H1 (cell line): Measurements from ENCODE around the gene LGALSL. TPM values are rescaled to one million over a fixed set of nuclear protein-coding genes. Genes with fewer than 3 reads are reported as not detected.

Source experiments
- CTCF ChIA-PET: fragments of 300-600 bp; sonication (Branson Sonifier 250); formaldehyde crosslinking; loops from one replicate; lab custom pipeline; 2021; ENCODE audit not compliant: partially characterized antibody; lab: Charles Lee
- POLR2A ChIA-PET: fragments of 300-600 bp; sonication (Branson Sonifier 250); formaldehyde crosslinking; loops from one replicate; lab custom pipeline; 2021; ENCODE audit warnings: inconsistent platforms; ENCODE audit not compliant: partially characterized antibody; lab: Charles Lee
- DNase-seq, 2 experiments: peaks; one replicate each; pipeline versions ENCODE4 v3.0.0 to v3.0.0-alpha.2; 2010 to 2022; ENCODE audit warnings: low spot score in 2 of 2, low read depth in 1 of 2, mixed read lengths in 1 of 2
- FAIRE-seq: peaks from 2 replicates; lab custom pipeline; 2011; peaks lifted over from hg19 to GRCh38; lab: Jason Lieb, UNC
- H2AFZ ChIP-seq: 2 replicates; pipeline ENCODE4 v1.8.1; 2012; ENCODE audit warnings: low read length, inconsistent platforms
- H2AK5ac ChIP-seq: 2 replicates; pipeline ENCODE4 v1.6.1; 2013; ENCODE audit warnings: low read depth, low read length
- H2BK120ac ChIP-seq: replicated peaks from 2 replicates; pipeline ENCODE3; 2013; ENCODE audit warnings: low read depth, low read length, inconsistent platforms
- H2BK12ac ChIP-seq: 2 replicates; pipeline ENCODE4 v1.6.1; 2013; ENCODE audit warnings: low read depth, low read length
- H2BK15ac ChIP-seq: 2 replicates; pipeline ENCODE4 v1.6.1; 2013; ENCODE audit warnings: low read length
- H2BK20ac ChIP-seq: 2 replicates; pipeline ENCODE4 v1.6.1; 2013; ENCODE audit warnings: low read length
- H2BK5ac ChIP-seq: 2 replicates; pipeline ENCODE4 v1.6.1; 2013; ENCODE audit warnings: low read depth, low read length
- H3K14ac ChIP-seq: 2 replicates; pipeline ENCODE4 v1.6.1; 2013; ENCODE audit warnings: inconsistent platforms; ENCODE audit not compliant: insufficient read length
- H3K18ac ChIP-seq: 2 replicates; pipeline ENCODE4 v1.6.1; 2013; ENCODE audit warnings: low read length; ENCODE audit errors: extremely low read depth
- H3K23ac ChIP-seq: 2 replicates; pipeline ENCODE4 v1.6.1; 2013; ENCODE audit warnings: inconsistent platforms; ENCODE audit not compliant: insufficient read length
- H3K23me2 ChIP-seq: 2 replicates; pipeline ENCODE4 v1.6.1; 2013; ENCODE audit warnings: low read depth, low read length
- H3K27ac ChIP-seq: 2 replicates; pipeline ENCODE4 v1.6.1; 2011; ENCODE audit warnings: low read depth, low read length, inconsistent platforms
- H3K27me3 ChIP-seq, 4 experiments: replicated peaks in 1 of 4; 1 replicate in 1 of 4; 2 replicates in 3 of 4; pipeline versions ENCODE4 v1.6.1 to v1.8.1; 2011 to 2013; ENCODE audit warnings: low read length in 3 of 4, mild to moderate bottlenecking in 3 of 4, inconsistent platforms in 2 of 4, mixed read lengths in 2 of 4, moderate library complexity in 1 of 4; ENCODE audit not compliant: control insufficient read depth in 3 of 4, insufficient read depth in 3 of 4; ENCODE audit errors: extremely low read depth in 1 of 4
- H3K36me3 ChIP-seq, 4 experiments: 2 replicates each; pipeline versions ENCODE4 v1.6.1 to v1.8.1; 2011 to 2013; ENCODE audit warnings: mild to moderate bottlenecking in 4 of 4, low read length in 3 of 4, moderate library complexity in 2 of 4, control low read depth in 1 of 4, inconsistent platforms in 1 of 4; ENCODE audit not compliant: insufficient read depth in 4 of 4, control insufficient read depth in 2 of 4
- H3K4ac ChIP-seq: replicated peaks from 2 replicates; pipeline ENCODE3; 2013; ENCODE audit warnings: low read length, low read depth, mixed read lengths, inconsistent platforms; ENCODE audit not compliant: insufficient read length
- H3K4me1 ChIP-seq, 4 experiments: replicated peaks in 1 of 4; 1 replicate in 1 of 4; 2 replicates in 3 of 4; pipeline versions ENCODE4 v1.6.1 to v1.8.1; 2011 to 2013; ENCODE audit warnings: low read length in 3 of 4, inconsistent platforms in 2 of 4, mixed read lengths in 1 of 4; ENCODE audit not compliant: insufficient read depth in 4 of 4, control insufficient read depth in 3 of 4
- H3K4me2 ChIP-seq, 2 experiments: 2 replicates each; pipeline versions ENCODE4 v1.6.1 to v1.8.1; 2011 to 2013; ENCODE audit warnings: low read depth in 2 of 2, low read length in 2 of 2, control low read depth in 1 of 2, inconsistent platforms in 1 of 2, mild to moderate bottlenecking in 1 of 2; ENCODE audit not compliant: insufficient read depth in 1 of 2
- H3K4me3 ChIP-seq, 4 experiments: fragments of 200-600, 300-600 bp in 1 of 4; sonication (generic), shearing (Covaris generic), sonication (Bioruptor Twin) in 1 of 4; 2 replicates each; pipeline versions ENCODE4 v1.5.1 to v1.8.1; 2011 to 2016; ENCODE audit warnings: low read length in 4 of 4, low read depth in 3 of 4, control low read depth in 2 of 4, inconsistent platforms in 2 of 4, mild to moderate bottlenecking in 2 of 4, mixed read lengths in 1 of 4, moderate library complexity in 1 of 4; ENCODE audit not compliant: insufficient read depth in 2 of 4; ENCODE audit errors: extremely low read depth in 1 of 4
- H3K56ac ChIP-seq: replicated peaks from 2 replicates; pipeline ENCODE3; 2013; ENCODE audit warnings: low read depth, mild to moderate bottlenecking, mixed read lengths, low read length, inconsistent platforms; ENCODE audit not compliant: insufficient read length
- H3K79me1 ChIP-seq: 2 replicates; pipeline ENCODE4 v1.6.1; 2013; ENCODE audit warnings: low read depth, low read length, control low read depth
- H3K79me2 ChIP-seq, 2 experiments: 2 replicates each; pipeline versions ENCODE4 v1.6.1 to v1.8.1; 2012 to 2013; ENCODE audit warnings: low read length in 2 of 2, mild to moderate bottlenecking in 2 of 2, inconsistent platforms in 1 of 2; ENCODE audit not compliant: insufficient read depth in 2 of 2, control insufficient read depth in 1 of 2
- H3K9ac ChIP-seq, 4 experiments: replicated peaks in 1 of 4; 1 replicate in 1 of 4; 2 replicates in 3 of 4; pipeline versions ENCODE4 v1.6.1 to v1.8.1; 2011 to 2013; ENCODE audit warnings: low read depth in 3 of 4, low read length in 3 of 4, control low read depth in 2 of 4, mild to moderate bottlenecking in 2 of 4, moderate library complexity in 2 of 4, inconsistent platforms in 1 of 4; ENCODE audit errors: extremely low read depth in 1 of 4
- H3K9me3 ChIP-seq, 2 experiments: 2 replicates each; pipeline versions ENCODE4 v1.6.1 to v1.8.1; 2012 to 2013; ENCODE audit warnings: mild to moderate bottlenecking in 2 of 2, moderate library complexity in 2 of 2, control low read depth in 1 of 2, inconsistent platforms in 1 of 2, low read depth in 1 of 2, low read length in 1 of 2, mixed read lengths in 1 of 2; ENCODE audit not compliant: insufficient read depth in 2 of 2
- H4K20me1 ChIP-seq, 2 experiments: replicated peaks in 1 of 2; 2 replicates each; pipeline versions ENCODE3 to v1.8.1; 2011 to 2013; ENCODE audit warnings: inconsistent platforms in 2 of 2, low read length in 2 of 2, mild to moderate bottlenecking in 1 of 2; ENCODE audit not compliant: insufficient read depth in 2 of 2, control insufficient read depth in 1 of 2
- H4K5ac ChIP-seq: 2 replicates; pipeline ENCODE4 v1.6.1; 2013; ENCODE audit warnings: low read length, low read depth, mixed read lengths, inconsistent platforms; ENCODE audit not compliant: insufficient read length
- H4K8ac ChIP-seq: 2 replicates; pipeline ENCODE4 v1.8.0; 2013; ENCODE audit warnings: mild to moderate bottlenecking, moderate library complexity, low read length, inconsistent platforms; ENCODE audit not compliant: insufficient read depth; ENCODE audit errors: extremely low read depth
- H4K91ac ChIP-seq: replicated peaks from 2 replicates; pipeline ENCODE3; 2013; ENCODE audit warnings: low read length, mixed read lengths, inconsistent platforms; ENCODE audit not compliant: insufficient read length
- CTBP2 ChIP-seq: IDR thresholded peaks from 2 replicates; pipeline ENCODE4 v1.7.0; 2011; ENCODE audit warnings: borderline replicate concordance, mild to moderate bottlenecking, moderate library complexity, mixed read lengths, low read length; ENCODE audit not compliant: insufficient read depth, insufficient read length
- CTCF ChIP-seq, 3 experiments: IDR thresholded peaks; 1 replicate in 2 of 3; 2 replicates in 1 of 3; pipeline versions ENCODE4 v1.5.1 to v1.6.1; 2011; ENCODE audit warnings: low read length in 3 of 3, mild to moderate bottlenecking in 3 of 3, inconsistent platforms in 2 of 3, low read depth in 1 of 3, moderate library complexity in 1 of 3; ENCODE audit not compliant: insufficient read depth in 1 of 3; ENCODE audit errors: control extremely low read depth in 1 of 3
- GTF2F1 ChIP-seq: IDR thresholded peaks from 2 replicates; pipeline ENCODE4 v1.6.1; 2012; ENCODE audit warnings: low read depth, low read length, improper control_type of control experiment, borderline replicate concordance
- JUN ChIP-seq: IDR thresholded peaks from 2 replicates; pipeline ENCODE4 v1.6.1; 2011; ENCODE audit warnings: low read depth, mild to moderate bottlenecking, improper control_type of control experiment, low read length
- MAFK ChIP-seq: IDR thresholded peaks from 2 replicates; pipeline ENCODE4 v1.6.1; 2012; ENCODE audit warnings: low read depth, mild to moderate bottlenecking, improper control_type of control experiment, low read length
- POLR2AphosphoS5 ChIP-seq: IDR thresholded peaks from 2 replicates; pipeline ENCODE4 v1.6.1; 2011; ENCODE audit warnings: low read depth, low read length
- RAD21 ChIP-seq, 2 experiments: IDR thresholded peaks in 1 of 2; conservative IDR thresholded peaks in 1 of 2; 2 replicates each; pipeline ENCODE4 v1.6.1; 2011; ENCODE audit warnings: low read depth in 2 of 2, low read length in 2 of 2, improper control_type of control experiment in 1 of 2, inconsistent platforms in 1 of 2, mild to moderate bottlenecking in 1 of 2, moderate library complexity in 1 of 2
- polyA plus RNA-seq, 7 experiments: library from polyadenylated mRNA; depleted of rRNA in 3 of 7; stranded (reverse) in 5 of 7; unstranded in 2 of 7; fragments of >200 nt in 5 of 7; fragments of 200-250 nt in 2 of 7; gene quantifications; 1 replicate in 5 of 7; 2 replicates in 1 of 7; 4 replicates in 1 of 7; pipeline versions ENCODE4 v1.2.1 to v1.2.3, GENCODE V29; 2011 to 2013; ENCODE audit warnings: missing spikeins in 2 of 7, mixed read lengths in 2 of 7
- total RNA-seq: library from RNA; stranded (reverse); fragmentation: NEBNext Ultra II Directional; extraction: Animal tissue kit (Norgen Biotek cat#: 25700); gene quantifications from 2 replicates; pipeline ENCODE4 v1.2.1, GENCODE V29; 2021

The LGALSL gene
- total and polyA plus RNA-seq, 2 of the 8 experiments (the other 6 are each of a cell fraction or from before 2014, with no cell fraction given): 13.6 to 32.3 TPM

- H4K8ac ChIP-seq: no peak overlapping the region
- H2AK5ac ChIP-seq: no peak overlapping the region
- DNase-seq (no peak), FAIRE-seq (no peak)
- H2BK5ac ChIP-seq: no peak overlapping the region
- no peaks in the 10 kb centered on the region for H3K79me1 ChIP-seq
- H4K20me1 ChIP-seq: no peaks in the 10 kb centered on the region
- H3K23me2 ChIP-seq: peaks cover 3% of the 10 kb centered on the region; the same call in 1 of the 2 replicates
- no peaks in the 10 kb centered on the region for H3K79me2 ChIP-seq
- H3K9ac ChIP-seq: no peak overlapping the region
- H3K18ac ChIP-seq: no peak overlapping the region
- H3K4me3 ChIP-seq: no peak overlapping the region
- no peak overlapping the region for H3K56ac ChIP-seq
- H2BK120ac ChIP-seq: no peak overlapping the region
- no peak overlapping the region for H2BK12ac ChIP-seq
- CTCF ChIA-PET: interaction anchor here (0.6 to 3.5 kb wide), 14 partner anchors 11 to 1573 kb away, joined by 3 to 20 read pairs (median 3); no protein-coding TSS in a partner anchor
- no peak overlapping the region for H3K4me2 ChIP-seq
- no peaks in the 10 kb centered on the region for H3K9me3 ChIP-seq
- H3K27me3 ChIP-seq: no peaks in the 10 kb centered on the region
- POLR2A ChIA-PET: interaction anchor here (0.7 kb wide), 1 partner anchor 9 kb away, joined by 3 read pairs; no protein-coding TSS in a partner anchor
- no peak overlapping the region for H3K4ac ChIP-seq
- H2BK20ac ChIP-seq: no peak overlapping the region
- H4K5ac ChIP-seq: no peak overlapping the region
- no peak overlapping the region for H2BK15ac ChIP-seq
- H3K23ac ChIP-seq: no peak overlapping the region
- no peak overlapping the region for H2AFZ ChIP-seq
- peaks cover 5 to 37% (median 18%) of the 10 kb centered on the region in 4 experiments; a peak in 6 of 8 replicates for H3K36me3 ChIP-seq
- H3K14ac ChIP-seq: no peak overlapping the region
- no peak overlapping the region for H4K91ac ChIP-seq
- no peak for TF ChIP-seq MAFK
- no peak for TF ChIP-seq POLR2AphosphoS5
- TF ChIP-seq JUN: no peak
- TF ChIP-seq GTF2F1: no peak
- TF ChIP-seq RAD21 (IDR thresholded peaks at IDR 0.05 in 1 of 2, conservative IDR thresholded peaks at IDR 0.05 in 1 of 2; ENCODE audit: low read depth in 2 of 2, low read length in 2 of 2): peak; percentile 41 to 47; a peak in 3 of 4 replicates
- peak in 1 of 3 experiments; percentile 15; a peak in 1 of 4 replicates for TF ChIP-seq CTCF (IDR thresholded peaks at IDR 0.05; ENCODE audit: control extremely low read depth in 1 of 3, insufficient read depth in 1 of 3, low read depth in 1 of 3, low read length in 3 of 3)
- no peak for TF ChIP-seq CTBP2
- peaks cover 0 to 7% (median 3%) of the 10 kb centered on the region in 4 experiments; a peak in 2 of 7 replicates for H3K4me1 ChIP-seq
- H3K27ac ChIP-seq: no peak overlapping the region
Observed at GRCh38 chr2:64457524-64457923, 3.6 kb downstream of the LGALSL start.
